Measurements from ENCODE around the gene TRMT61A. TPM values are rescaled to one million over a fixed set of nuclear protein-coding genes. Genes with fewer than 3 reads are reported as not detected.

The TRMT61A gene
- total RNA-seq, 1 experiment from 2014 or later = 3.8 TPM

DNA sequence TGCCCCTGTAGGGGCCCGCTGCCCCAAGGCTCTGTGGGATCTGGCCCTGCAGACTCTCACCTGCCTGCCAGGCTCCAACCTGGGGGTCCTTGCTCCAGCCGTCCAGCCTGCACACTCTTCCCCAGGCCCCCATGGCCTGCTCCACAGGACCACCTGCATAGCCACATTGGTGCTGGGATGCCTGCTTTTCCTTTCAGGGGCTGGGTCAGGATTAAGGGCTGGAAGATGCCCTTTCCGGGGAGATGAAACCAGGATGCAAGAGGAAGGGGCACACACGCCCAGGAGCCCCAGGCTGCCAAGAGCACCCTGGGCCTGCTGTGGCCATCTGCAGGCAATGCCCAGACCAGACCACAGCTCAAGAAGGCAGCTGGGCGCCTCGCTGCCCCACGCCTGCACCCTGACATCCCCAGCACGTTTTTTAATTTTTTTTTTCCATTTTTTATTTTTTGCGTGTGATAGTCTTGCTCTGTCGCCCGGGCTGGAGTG lies 18.5 kb downstream of the TRMT61A start:
- DNase-seq (ENCODE audit: low read depth) = no peak

DNA sequence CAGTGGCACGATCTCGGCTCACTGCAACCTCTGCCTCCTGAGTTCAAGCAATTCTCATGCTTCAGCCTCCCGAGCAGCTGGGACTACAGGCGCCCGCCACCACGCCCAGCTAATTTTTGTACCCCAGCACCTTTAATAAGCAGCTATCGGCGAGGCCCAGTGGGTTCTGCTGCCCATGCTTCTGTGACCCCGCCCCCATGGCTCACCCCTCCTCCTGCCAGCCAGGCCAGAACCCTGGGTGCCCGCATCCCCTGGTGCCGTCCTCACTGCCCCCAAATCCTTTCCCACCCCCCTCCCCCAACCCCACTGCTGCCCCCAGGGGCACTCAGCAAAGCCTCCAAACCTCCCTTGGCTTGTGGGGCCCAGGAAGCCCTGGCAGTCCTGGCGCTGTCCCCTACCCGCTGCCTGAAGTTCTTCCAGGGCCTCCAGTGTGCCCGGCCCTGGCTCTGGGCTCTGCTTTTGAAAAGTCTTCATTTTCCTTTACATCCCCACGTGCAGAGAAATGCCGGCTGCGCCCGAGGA lies 19.0 kb downstream of the TRMT61A start:
- no peak for DNase-seq (ENCODE audit: low read depth)

DNA sequence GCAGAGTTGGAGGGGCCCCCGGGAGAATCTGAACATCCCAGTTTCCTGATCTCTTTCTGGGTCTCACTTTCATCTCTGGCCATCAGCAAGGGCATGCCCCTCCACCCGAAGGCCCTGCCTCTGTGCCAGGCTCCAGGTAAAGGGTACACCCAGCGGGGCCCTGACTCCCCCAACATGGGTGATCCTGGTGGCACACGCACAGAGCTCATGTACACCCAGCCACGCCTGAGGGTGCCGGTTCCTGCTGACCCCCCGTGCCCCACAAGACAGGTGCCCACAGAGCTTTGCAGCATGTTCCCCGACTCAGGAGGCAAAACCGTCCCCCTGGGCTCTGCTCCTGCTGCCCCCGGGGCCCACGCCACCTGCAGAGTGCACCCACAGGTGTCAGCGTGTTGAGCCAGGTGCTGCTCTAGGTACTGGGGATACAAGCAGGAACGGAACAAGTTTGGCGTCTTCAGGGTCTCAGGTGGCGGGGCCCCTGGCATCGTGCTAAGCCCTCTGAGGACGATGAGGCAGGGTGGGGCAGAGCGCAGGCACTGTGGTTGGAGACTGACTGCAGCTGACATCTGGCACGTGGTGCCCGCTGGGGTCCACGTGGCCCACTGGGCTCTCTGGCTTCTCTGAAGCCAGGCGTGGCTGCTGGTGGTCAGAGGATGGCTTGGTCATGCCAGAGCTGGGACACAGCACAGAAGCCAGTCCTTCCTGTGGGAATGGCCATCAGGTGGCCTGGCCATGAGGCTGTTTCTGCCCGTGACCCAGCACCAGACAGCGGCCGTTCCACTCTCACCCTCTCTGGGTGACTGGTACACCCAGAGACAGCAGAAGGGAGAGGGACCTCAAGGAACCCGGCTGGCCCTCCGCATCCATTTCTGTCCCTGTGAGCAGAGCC lies 19.7 kb downstream of the TRMT61A start:
- DNase-seq (ENCODE audit: low read depth) = no peak

DNA sequence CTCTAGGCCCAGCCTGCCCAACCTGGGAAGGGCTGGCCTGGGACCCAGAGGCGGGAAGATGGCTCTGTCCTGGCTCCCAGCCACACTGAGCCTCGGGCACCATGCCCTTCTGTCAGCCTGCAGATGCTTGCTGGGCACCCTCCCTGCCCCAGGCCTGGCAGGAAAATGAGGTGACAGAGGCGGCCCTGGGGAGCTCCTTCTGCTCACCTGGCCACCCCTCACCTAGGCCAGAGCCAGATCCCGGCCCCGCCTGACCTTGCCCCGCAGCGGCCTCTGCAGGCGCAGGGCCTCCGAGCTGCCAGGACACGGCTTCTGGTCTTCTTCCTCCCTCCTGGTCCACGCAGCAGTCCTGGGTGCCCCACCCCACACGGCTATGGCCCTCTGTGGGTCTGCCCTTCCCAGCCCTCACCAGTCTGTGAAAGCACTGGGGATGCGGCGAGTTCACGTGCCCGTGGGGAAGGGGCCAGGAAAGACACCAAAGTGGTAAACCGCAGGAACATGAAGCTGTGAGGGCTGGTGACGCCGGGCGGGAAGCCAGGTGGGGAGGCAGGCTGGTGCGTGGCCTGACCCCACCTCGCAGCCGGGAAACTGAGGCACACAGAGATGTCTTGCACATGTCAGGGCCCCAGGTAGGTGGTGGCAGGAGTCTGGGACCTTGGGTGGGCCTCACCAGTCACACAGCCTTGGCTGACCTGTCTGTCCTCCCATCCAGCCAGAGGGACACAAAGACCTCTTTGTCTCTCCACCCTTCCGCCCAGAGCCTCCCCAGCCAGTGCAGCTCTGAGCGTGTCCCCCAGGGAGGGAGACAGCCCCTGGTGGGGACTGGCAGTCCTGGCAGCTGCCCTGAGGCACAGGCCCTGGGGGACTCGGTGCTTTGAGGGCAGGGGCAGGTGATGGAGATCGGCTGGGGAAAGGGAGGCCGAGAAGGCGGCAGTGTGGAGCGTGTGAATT lies 20.6 kb downstream of the TRMT61A start:
- DNase-seq (ENCODE audit: low read depth) = no peak

DNA sequence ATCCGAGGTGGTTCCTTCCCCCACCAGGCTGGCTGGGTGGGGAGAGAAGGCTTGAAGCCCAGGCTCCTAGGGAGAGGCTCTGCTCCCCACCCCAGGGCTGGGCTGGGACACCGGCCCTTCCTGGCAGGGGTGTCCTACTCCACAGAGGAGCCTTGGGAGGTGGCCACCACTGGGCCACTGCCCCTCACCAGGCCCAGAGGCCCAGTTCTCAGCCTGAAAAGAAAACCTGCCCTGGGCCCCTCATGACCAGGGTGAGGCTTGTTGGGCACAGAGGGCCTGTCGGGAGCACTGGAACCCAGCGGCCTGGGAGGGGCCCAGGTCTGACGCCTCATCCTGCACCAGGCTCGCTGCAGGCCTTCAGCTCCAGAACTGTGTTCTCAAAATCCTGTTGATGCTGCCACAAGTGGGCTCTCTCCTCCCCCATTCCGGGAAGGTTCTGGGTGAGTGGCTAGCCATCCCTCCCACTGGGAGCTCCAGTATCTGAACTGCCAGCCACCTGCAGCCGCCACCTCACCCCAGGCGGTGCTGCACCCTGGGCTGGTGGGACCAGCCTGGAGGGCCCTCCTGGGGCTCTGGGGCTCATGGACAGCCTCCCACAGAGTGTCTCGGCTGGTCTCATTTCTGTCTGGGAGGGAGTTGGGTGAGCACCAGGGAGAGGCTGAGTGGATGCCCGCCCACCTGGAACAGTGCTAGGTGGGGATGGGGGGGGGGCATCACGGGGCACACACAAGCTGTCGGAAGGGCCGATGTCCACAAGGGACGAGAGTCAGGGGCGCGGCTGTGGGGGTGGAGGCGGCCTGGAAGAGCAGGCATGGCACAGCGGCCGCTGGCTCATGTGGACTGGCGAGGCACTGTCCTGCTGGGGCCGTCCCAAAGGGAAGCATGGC lies 21.7 kb downstream of the TRMT61A start:
- no peak for DNase-seq (ENCODE audit: low read depth)

DNA sequence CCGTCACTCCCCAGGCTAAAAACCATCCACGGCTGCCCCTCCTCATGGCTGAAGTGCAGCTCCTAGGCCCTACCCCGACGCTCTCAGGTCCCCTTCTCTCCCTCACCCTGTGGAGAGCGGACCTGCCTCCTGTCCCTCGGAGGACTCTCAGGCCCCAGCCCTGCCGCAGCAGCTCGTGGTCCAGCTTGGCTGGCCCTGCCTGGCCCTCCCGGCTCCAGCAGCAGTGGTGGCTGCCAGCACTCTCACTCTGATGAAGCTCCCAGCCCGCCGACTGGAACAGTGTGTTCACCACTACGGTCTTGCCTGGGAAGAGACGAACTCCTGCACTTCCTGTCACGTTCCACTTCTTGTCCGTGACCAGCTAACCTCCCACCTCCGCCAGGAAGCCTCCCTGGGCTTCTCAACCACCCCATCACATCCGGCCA lies 22.4 kb downstream of the TRMT61A start:
- no peak for DNase-seq (ENCODE audit: low read depth)

DNA sequence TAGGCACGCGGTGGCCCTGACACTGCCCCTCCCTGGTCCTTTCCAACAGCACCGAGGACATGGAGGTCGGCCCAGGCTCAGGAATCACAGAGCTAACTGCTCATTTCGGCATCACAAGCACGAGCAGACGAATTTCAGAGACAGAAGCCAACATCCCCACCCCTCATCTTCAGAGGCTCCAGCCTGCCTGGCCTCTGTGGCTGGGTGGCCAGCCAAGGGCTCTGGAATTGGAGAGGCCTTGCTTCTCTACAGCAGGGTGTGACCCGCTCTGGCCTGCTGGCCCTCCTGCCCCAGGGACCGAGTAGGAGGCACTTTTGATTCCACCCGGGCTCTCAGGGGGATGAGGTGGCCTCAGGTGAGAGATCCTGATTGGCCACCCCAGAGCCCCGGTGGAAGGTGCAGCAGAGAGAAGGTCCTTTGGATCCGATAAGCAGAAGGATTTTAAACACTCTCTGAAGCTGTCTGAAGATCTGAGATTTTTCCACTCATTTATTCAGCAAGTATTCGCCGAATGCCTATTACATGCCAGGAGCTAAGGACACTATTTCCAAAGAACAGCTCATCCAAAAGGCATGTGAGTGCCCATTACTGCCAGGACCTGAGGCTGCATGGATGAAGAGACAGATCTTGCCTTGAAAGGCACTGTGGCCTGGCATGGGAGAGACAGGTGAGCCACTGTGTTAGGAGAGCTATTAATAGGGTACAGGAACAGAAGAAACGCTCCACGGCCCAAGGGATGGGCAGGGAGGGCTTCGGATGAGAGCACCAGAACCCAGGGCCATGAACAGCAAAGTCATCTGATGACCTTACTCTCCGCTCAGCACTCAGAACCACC lies 23.2 kb downstream of the TRMT61A start:
- peak; percentile 58 for DNase-seq (ENCODE audit: low read depth)

DNA sequence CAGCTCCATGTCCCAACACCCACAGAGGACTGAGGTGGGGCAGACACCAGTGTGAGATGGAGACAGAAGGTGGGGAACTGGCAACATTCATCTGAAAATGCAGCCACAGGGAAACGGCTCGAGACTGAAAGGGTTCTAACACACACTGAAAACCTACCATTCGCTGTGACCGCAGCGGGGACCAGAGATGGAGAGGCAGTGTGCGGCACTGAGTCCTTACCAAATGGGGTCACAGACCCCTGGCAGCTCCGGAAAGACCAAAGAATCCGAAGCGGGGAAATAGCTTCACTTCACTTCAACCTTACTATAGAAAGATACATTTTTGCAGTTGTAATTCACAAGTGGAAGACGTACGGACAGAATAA lies 23.8 kb downstream of the TRMT61A start:
- DNase-seq (ENCODE audit: low read depth) = no peak

DNA sequence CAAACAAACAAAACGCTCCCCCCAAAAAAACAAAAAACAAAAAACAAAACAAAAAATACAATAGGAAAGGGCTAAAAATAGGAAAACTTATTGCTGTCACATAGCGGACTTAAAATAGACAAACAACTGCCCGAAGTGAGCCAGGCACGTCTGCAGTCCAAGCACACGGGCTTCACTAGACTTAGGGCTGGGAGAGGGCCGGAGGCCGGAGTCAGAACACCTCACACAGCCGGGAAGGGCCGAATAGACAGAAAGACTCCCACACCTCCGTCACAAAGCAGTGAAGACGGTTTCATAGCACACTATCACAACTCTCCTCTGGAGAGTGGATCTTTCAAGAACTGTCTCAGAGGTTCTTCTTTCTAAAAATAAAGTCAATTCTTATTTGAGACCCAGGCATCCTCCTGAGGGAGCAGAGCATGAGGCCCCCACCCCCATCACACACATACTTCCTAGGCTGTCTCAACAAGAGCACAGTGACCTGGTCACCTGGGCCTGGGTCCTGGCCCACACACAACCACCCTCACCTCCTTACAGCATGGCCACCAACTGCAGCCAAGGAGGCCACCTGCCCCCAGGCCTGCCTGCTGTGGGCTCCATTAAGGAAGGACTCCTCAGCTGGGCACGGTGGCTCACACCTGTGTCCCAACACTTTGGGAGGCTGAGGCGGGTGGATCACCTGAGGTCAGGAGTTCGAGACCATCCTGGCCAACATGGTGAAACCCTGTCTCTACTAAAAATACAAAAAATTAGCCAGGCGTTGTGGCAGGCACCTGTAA lies 26.8 kb downstream of the TRMT61A start:
- no peak for DNase-seq (ENCODE audit: low read depth)

DNA sequence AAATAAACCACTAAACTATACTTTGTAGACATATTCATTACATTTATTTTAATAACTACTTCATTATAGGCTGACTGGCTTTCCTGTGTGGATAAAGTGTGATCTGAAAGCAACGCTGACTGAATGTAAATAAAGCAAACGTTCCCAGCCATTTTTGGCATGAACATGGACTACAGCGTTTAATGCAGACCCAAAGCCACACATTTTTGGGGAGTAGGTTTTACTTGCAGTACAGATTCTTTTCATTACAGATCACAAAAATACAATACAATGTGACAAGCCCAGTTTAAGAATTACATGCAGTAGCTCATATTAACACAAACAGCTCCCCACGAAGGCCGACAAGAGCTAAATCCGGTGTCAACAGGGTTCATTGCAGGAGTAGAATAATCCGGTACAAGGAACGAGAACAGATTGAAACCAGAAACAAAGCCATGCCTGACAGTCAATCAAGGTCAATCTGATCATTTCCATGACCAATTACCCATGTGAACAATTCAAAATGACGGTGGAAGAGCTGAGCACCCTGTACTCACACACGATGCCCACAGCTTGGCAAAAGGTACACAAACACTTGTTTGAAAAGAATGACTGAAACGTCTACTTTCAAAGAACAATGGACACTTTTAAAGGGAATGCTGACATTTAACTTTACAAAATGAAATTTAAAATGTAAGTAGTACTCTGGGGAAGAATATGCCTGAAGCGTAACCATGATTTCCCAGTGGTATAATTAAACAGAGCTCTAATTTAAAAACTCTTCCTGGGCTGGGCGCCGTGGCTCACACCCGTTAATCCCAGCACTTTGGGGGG lies 28.2 kb downstream of the TRMT61A start:
- DNase-seq (ENCODE audit: low read depth) = no peak

DNA sequence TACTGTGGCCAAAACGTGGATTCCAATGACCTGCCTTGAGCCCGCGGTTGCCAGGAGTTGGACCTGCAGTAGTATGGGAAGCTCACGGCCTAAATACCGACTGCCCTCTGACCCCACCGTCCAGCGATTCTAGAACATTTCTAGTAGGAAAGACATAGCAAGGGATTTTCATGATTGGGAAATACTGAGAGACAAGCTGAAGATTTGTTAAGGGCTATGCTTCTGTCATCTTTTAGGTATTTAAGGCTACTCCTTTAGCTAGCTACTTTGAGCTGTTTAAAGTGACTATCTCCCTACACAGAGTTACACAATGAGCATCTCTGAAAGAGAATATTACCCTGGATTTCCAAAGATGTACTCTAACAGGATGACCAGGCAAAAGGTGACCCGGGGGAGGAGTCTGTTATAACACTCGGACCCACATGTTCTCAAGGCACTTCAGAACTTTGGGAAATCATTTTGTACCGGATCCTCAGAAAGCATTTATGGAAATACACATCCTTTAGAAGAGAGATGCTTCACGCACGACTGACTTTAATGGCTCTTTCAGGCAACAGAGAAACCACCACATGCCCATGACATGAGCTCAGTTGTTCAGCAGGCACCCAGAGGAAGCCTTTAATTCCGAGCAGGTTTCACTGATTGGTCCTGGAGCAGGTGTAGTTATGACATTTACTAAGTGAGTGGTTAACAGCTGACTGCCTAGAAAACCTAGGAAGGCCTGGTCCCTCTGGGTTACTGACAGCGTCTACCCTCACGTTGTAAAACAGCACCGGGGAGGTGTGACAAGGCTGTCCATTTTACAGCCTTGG lies 29.3 kb downstream of the TRMT61A start:
- no peak for DNase-seq (ENCODE audit: low read depth)

DNA sequence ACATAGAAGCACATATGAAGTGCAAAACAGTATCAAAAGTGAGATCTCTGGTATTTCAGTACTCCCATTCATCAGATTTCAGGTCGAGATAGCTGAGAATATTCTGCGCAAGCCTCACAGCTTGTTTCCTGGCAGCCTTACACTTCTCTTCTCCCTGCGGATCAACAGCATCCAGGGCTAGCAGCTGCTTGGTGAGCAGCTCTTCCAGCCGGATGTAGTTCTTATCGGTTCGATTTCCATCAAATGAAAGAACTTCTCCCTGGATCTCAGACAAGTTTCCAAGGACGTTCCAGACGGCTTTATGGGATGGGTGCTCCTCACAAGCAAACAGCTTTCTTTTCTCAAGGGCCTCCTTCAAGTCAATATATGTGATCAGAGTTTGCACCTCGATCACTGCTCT lies 30.8 kb downstream of the TRMT61A start:
- DNase-seq (ENCODE audit: low read depth) = no peak

DNA sequence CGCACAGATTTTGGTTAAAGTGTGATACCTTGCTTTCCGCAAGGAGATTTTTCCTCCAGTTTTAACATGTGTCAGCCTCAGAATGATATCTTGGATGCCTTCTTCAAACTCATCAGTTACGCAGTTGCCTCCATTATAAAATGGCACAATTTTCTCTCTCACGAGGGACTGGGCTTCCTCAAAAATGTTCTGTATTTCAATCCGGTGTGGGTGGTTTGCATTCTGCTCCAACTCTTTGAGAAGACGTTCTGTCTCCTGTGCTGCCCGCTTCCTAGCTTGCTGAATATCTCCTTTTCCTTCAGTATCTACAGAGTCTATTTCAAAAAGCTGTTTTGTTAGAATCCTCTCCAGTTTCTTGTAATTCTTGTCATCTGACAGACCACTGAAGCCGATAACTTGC lies 31.7 kb downstream of the TRMT61A start:
- DNase-seq (ENCODE audit: low read depth) = no peak

DNA sequence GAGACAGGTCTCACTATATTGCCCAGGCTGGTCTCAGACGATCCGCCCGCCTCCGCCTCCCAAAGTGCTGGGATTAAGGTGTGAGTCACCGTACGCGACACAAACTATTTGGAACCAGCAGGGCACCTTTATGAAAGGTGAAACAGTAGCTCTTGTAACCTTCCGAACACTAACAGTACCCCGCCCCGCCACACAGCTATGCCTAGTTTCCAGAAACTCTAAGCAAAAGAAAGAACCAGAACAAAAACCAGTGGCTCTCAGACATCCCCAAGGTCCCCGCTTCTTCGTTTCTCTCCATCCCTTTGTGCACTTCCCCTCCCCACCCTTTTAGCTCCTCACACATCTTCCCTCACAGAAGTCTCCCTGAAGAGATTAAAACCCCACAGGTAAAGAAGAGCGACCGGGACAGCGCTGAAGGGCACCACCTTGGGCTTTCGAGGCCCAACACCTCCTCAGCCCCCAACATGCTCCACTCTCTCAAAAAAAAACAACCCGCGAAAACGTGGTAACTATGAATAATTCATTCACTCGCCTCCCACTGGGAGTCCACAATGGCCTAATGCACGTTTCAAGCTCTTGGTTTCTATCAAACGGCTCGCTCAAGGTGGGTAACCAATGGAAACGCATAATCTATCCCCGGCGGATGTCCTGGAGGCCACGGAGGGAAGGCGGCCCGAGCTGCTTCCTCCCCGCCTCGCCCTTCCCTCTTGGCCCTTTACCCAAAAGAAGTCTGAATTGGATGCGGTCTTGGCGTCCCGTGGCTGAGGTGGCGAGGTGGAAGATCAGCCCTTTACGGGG lies 32.6 kb downstream of the TRMT61A start:
- DNase-seq (ENCODE audit: low read depth) = peak; percentile 45

DNA sequence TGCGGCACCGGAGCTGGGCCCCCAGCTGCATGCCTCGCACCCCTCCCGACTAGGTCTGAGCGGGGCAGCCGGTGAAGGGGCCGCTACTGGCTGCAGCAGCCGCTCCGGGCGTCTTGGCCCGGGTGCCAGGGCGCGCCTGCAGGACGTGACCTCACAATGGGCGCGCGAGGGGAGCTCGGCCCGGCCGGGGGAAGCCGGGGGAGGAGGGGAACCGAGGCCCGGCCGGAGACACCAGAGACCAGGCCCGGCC lies 33.1 kb downstream of the TRMT61A start:
- DNase-seq (ENCODE audit: low read depth) = peak; percentile 47

DNA sequence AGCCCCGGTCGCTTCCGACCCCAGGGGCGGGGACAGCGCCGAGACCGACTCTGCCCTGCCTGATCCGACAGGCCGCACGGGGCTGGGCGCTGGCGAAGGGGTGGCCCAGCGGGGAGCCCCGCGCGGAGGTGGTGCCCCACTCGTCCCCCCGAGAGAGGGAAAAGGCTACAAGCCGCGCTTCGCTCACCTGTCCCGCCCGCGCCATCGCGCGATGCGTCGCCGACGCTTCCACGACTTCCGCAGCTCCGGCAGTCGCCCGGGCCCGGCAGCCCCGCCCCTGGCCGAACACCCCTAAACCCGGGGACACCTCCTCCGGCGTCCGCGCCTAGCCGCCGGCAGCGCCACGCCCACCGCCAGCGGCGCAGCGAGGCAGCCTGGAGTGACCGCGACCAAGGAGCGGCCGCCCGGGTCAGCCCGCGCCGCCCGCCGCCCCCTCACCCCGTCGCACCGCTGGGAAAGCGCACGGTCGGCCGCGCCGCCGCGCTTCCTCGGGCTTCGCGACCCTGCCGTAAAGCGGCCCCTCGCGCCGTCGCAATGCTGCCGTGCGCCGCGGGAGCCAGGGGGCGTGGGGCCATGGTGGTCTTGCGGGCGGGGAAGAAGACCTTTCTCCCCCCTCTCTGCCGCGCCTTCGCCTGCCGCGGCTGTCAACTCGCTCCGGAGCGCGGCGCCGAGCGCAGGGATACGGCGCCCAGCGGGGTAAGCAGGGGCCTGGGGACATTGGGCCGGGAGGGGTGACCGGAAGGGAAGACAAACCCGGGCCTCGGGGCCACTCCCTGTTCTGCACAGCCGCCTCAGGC lies 33.6 kb downstream of the TRMT61A start, which contains the start of the genes BAG5 and COA8:
TSS of gene BAG5 (minus strand) at position 229 of the 797 bp plus-strand sequence. CDS start 1,493 bp downstream, outside the sequence.
TSS of gene COA8 (plus strand) at position 532 of the 797 bp plus-strand sequence. CDS start at position 574, 42 bp downstream.
- DNase-seq (ENCODE audit: low read depth) = peak; percentile 76

All from RPMI7951 (cell line).